Right cardiac atrium (tissue), 5 donors: ENCODE measurements around the gene ZNF800. TPM values are rescaled to one million over a fixed set of nuclear protein-coding genes. Genes with fewer than 3 reads are reported as not detected.

Experiments used
- ATAC-seq, 2 donors: fragments of 200-7000 bp; cut with Tn5 transposase; one replicate each; pipeline versions ENCODE4 v1.8.0 to v1.9.1; 2020; ENCODE audit warnings: moderate library complexity in 2 of 2, mild to moderate bottlenecking in 1 of 2
- DNase-seq, 3 donors: peaks; one replicate each; pipeline ENCODE4 v3.0.0-alpha.2; 2020
- H3K27ac ChIP-seq: one replicate; pipeline ENCODE4 v1.5.1; 2013; ENCODE audit warnings: mild to moderate bottlenecking, low read length, control low read depth, moderate library complexity
- H3K27me3 ChIP-seq: one replicate; pipeline ENCODE4 v1.6.1; 2013; ENCODE audit not compliant: control insufficient read depth, insufficient read depth
- H3K4me1 ChIP-seq: one replicate; pipeline ENCODE4 v1.6.1; 2013; ENCODE audit warnings: low read length; ENCODE audit not compliant: control insufficient read depth, insufficient read depth
- H3K4me3 ChIP-seq: one replicate; pipeline ENCODE4 v1.5.1; 2013; ENCODE audit warnings: low read length, control low read depth
- H3K9me3 ChIP-seq: one replicate; pipeline ENCODE4 v1.6.1; 2013; ENCODE audit warnings: low read length; ENCODE audit not compliant: control insufficient read depth
- WGBS: extraction: QIAGEN DNeasy Blood & Tissue Kit; methylation state at CpG from one replicate; pipeline ENCODE4 v1.1.7; 2013; 5-methylcytosine and 5-hydroxymethylcytosine counted together
- intact Hi-C, 4 donors: fragments of 100-400 bp; cut with DNase I; formaldehyde crosslinking; loops; one replicate each; pipeline versions ENCODE4 v1.11.0 to v1.14.0; 2022 to 2023
- polyA plus RNA-seq: library from polyadenylated mRNA; stranded (reverse); fragments of 200-250 nt; gene quantifications from one replicate; pipeline ENCODE4 v1.2.3, GENCODE V29; 2013
- total RNA-seq, 4 donors: library from RNA; stranded (reverse); fragmentation: NEBNext Ultra II Directional; extraction: Animal tissue kit (Norgen Biotek cat#: 25700); gene quantifications; one replicate each; pipeline ENCODE4 v1.2.1, GENCODE V29; 2021
- donor health status: healthy with polysubstance abuse.
- donor health status: DM: no; HTN: yes; CAD: no.
- donor health status: DM: no; HTN: no; CAD: no.
- donor health status: DM: no; HTN: yes; CAD: no; lungs with severe emphysema.
- donor health status: DM: yes; HTN: yes; CAD: no.

The ZNF800 gene
- total and polyA plus RNA-seq, 5 donors, result 5.9 to 29.3 (median 25.1) TPM

- intact Hi-C loops, result no loop called here
- H3K27ac ChIP-seq, result no peak overlapping the region
- DNase-seq (no peak), ATAC-seq (no peak)
- H3K9me3 ChIP-seq, result no peaks in the 10 kb centered on the region
- H3K4me1 ChIP-seq, result no peaks in the 10 kb centered on the region
- no peak overlapping the region for H3K4me3 ChIP-seq
- no peaks in the 10 kb centered on the region for H3K27me3 ChIP-seq
- WGBS, result 95% methylated on average over 2 of the region's 2 CpGs
Observed at GRCh38 chr7:127367679-127368078, 24.8 kb downstream of the ZNF800 start.

- DNase-seq, result no peak
- no peaks in the 10 kb centered on the region for H3K4me1 ChIP-seq
- no peaks in the 10 kb centered on the region for H3K27me3 ChIP-seq
- no peak overlapping the region for H3K27ac ChIP-seq
- H3K4me3 ChIP-seq, result no peak overlapping the region
- 95% methylated on average over 2 of the region's 2 CpGs for WGBS
- intact Hi-C loops, result no loop called here
- H3K9me3 ChIP-seq, result no peaks in the 10 kb centered on the region
- ATAC-seq, result no peak
Observed at GRCh38 chr7:127366680-127367079, 25.8 kb downstream of the ZNF800 start.

GRCh38 chr7:127365957-127366315 lies 26.6 kb downstream of the ZNF800 start:
- DNase-seq, result no peak
- ATAC-seq, result no peak
- Histone ChIP-seq H3K27me3 (no peaks in the 10 kb centered on the region), H3K4me1 (no peaks in the 10 kb centered on the region), H3K4me3 (no peak overlapping the region), H3K27ac (no peak overlapping the region), H3K9me3 (no peaks in the 10 kb centered on the region)
- 98% methylated on average over 2 of the region's 2 CpGs for WGBS
- intact Hi-C loops, result no loop called here

- Histone ChIP-seq H3K4me1 (no peaks in the 10 kb centered on the region), H3K9me3 (no peaks in the 10 kb centered on the region), H3K4me3 (no peak overlapping the region), H3K27me3 (no peaks in the 10 kb centered on the region), H3K27ac (no peak overlapping the region)
- ATAC-seq (no peak), DNase-seq (no peak)
- intact Hi-C loops, result no loop called here
- 90% methylated on average over 5 of the region's 5 CpGs for WGBS
Observed at GRCh38 chr7:127365164-127365956, 27.1 kb downstream of the ZNF800 start.

- 55% methylated on average over 4 of the region's 4 CpGs for WGBS
- H3K27ac ChIP-seq, result peak overlapping the region; percentile 61
- H3K9me3 ChIP-seq, result no peaks in the 10 kb centered on the region
- ATAC-seq (peak; percentile 29 to 81), DNase-seq (no peak)
- H3K4me3 ChIP-seq, result no peak overlapping the region
- intact Hi-C loops, result no loop called here
- H3K27me3 ChIP-seq, result no peaks in the 10 kb centered on the region
- no peaks in the 10 kb centered on the region for H3K4me1 ChIP-seq
Observed at GRCh38 chr7:127362364-127363027, 30.0 kb downstream of the ZNF800 start.

- Histone ChIP-seq H3K27me3 (no peaks in the 10 kb centered on the region), H3K4me3 (no peak overlapping the region), H3K9me3 (no peaks in the 10 kb centered on the region), H3K4me1 (no peaks in the 10 kb centered on the region), H3K27ac (no peak overlapping the region)
- DNase-seq (no peak), ATAC-seq (no peak)
- 86% methylated on average over 1 of the region's 1 CpG for WGBS
- intact Hi-C loops, result no loop called here
Observed at GRCh38 chr7:127361736-127362135, 30.8 kb downstream of the ZNF800 start.

GRCh38 chr7:127359011-127359410 lies 33.5 kb downstream of the ZNF800 start:
- Histone ChIP-seq H3K4me3 (no peak overlapping the region), H3K27me3 (no peaks in the 10 kb centered on the region), H3K4me1 (no peaks in the 10 kb centered on the region), H3K9me3 (no peaks in the 10 kb centered on the region), H3K27ac (no peak overlapping the region)
- intact Hi-C loops, result no loop called here
- no peak for DNase-seq
- ATAC-seq, result no peak
- 100% methylated on average over 1 of the region's 1 CpG for WGBS

- DNase-seq, result no peak
- ATAC-seq, result no peak
- H3K27ac ChIP-seq, result no peak overlapping the region
- no peaks in the 10 kb centered on the region for H3K9me3 ChIP-seq
- H3K4me1 ChIP-seq, result no peaks in the 10 kb centered on the region
- H3K4me3 ChIP-seq, result no peak overlapping the region
- intact Hi-C loops, result no loop called here
- H3K27me3 ChIP-seq, result no peaks in the 10 kb centered on the region
Observed at GRCh38 chr7:127353897-127354296, 38.6 kb downstream of the ZNF800 start.

GRCh38 chr7:127350586-127350985 lies 41.9 kb downstream of the ZNF800 start:
- H3K9me3 ChIP-seq, result no peaks in the 10 kb centered on the region
- intact Hi-C loops, result no loop called here
- no peak overlapping the region for H3K27ac ChIP-seq
- 58% methylated on average over 3 of the region's 3 CpGs for WGBS
- H3K27me3 ChIP-seq, result no peaks in the 10 kb centered on the region
- no peak for DNase-seq
- no peak for ATAC-seq
- H3K4me1 ChIP-seq, result no peaks in the 10 kb centered on the region
- H3K4me3 ChIP-seq, result no peak overlapping the region

GRCh38 chr7:127349881-127350280 lies 42.6 kb downstream of the ZNF800 start:
- no peak for DNase-seq
- Histone ChIP-seq H3K27ac (no peak overlapping the region), H3K9me3 (no peaks in the 10 kb centered on the region), H3K4me1 (no peaks in the 10 kb centered on the region), H3K27me3 (no peaks in the 10 kb centered on the region), H3K4me3 (no peak overlapping the region)
- 85% methylated on average over 7 of the region's 7 CpGs for WGBS
- intact Hi-C loops, result no loop called here
- ATAC-seq, result no peak

GRCh38 chr7:127348247-127348631 lies 44.3 kb downstream of the ZNF800 start:
- DNase-seq, result no peak
- intact Hi-C loops, result no loop called here
- 93% methylated on average over 3 of the region's 3 CpGs for WGBS

More at GRCh38 chr7:127348247-127348631, 44.3 kb downstream of the ZNF800 start:
- peak overlapping the region; percentile 30 for H3K4me3 ChIP-seq
- no peaks in the 10 kb centered on the region for H3K9me3 ChIP-seq
- H3K27me3 ChIP-seq, result no peaks in the 10 kb centered on the region
- no peak for ATAC-seq
- H3K27ac ChIP-seq, result no peak overlapping the region
- no peaks in the 10 kb centered on the region for H3K4me1 ChIP-seq
